NCI-H1694 treated with DMSO at 0.1 percent for 48 hours (cell line): Measurements from ENCODE around the gene RBM4.

ENCODE experiments used
- DNase-seq: peaks from one replicate; lab custom pipeline; 2025; lab: John Stamatoyannopoulos, UW

The RBM4 gene

GRCh38 chr11:66688561-66689534 lies 50.3 kb downstream of the RBM4 start:
- DNase-seq: no peak

GRCh38 chr11:66689661-66690590 lies 51.4 kb downstream of the RBM4 start:
- DNase-seq: no peak

GRCh38 chr11:66691311-66691980 lies 52.9 kb downstream of the RBM4 start:
- no peak for DNase-seq

- no peak for DNase-seq
Measured at GRCh38 chr11:66692446-66692845, 53.9 kb downstream of the RBM4 start.

GRCh38 chr11:66692871-66693331 lies 54.4 kb downstream of the RBM4 start:
- DNase-seq: no peak

GRCh38 chr11:66693356-66694055 lies 55.0 kb downstream of the RBM4 start:
- no peak for DNase-seq

GRCh38 chr11:66694056-66694410 lies 55.5 kb downstream of the RBM4 start:
- DNase-seq: no peak

- peak; percentile 60 for DNase-seq
Measured at GRCh38 chr11:66694732-66695207, 56.3 kb downstream of the RBM4 start.
